Panc1 (cell line): ENCODE data around the gene TMEM52.

Experiments
- POLR2AphosphoS5 ChIP-seq: IDR thresholded peaks from 2 replicates; pipeline ENCODE4 v1.6.1; 2012; ENCODE audit warnings: mild to moderate bottlenecking, low read depth, low read length, moderate library complexity
- REST ChIP-seq, 2 experiments: IDR thresholded peaks; 2 replicates each; pipeline ENCODE4 v1.6.1; 2011 to 2012; ENCODE audit warnings: low read depth in 2 of 2, control low read depth in 1 of 2, low read length in 1 of 2, mild to moderate bottlenecking in 1 of 2, moderate library complexity in 1 of 2; ENCODE audit not compliant: insufficient read depth in 1 of 2
- SIN3A ChIP-seq: IDR thresholded peaks from 2 replicates; pipeline ENCODE4 v1.6.1; 2012; ENCODE audit warnings: low read depth, mild to moderate bottlenecking, low read length, moderate library complexity, borderline replicate concordance; ENCODE audit not compliant: insufficient read depth
- TCF7L2 ChIP-seq: IDR thresholded peaks from 2 replicates; pipeline ENCODE4 v1.6.1; 2011; ENCODE audit warnings: mild to moderate bottlenecking, low read depth, low read length, inconsistent platforms
- TF ChIP-seq, protein P1 (sequence below): fragments of 450-650 bp; IDR thresholded peaks from 2 replicates; pipeline ENCODE4 v1.5.1; 2017; ENCODE audit warnings: mild to moderate bottlenecking

GRCh38 chr1:1899266-1899966 is 19.7 kb downstream of the TMEM52 start:
- TF ChIP-seq, protein P1, sequence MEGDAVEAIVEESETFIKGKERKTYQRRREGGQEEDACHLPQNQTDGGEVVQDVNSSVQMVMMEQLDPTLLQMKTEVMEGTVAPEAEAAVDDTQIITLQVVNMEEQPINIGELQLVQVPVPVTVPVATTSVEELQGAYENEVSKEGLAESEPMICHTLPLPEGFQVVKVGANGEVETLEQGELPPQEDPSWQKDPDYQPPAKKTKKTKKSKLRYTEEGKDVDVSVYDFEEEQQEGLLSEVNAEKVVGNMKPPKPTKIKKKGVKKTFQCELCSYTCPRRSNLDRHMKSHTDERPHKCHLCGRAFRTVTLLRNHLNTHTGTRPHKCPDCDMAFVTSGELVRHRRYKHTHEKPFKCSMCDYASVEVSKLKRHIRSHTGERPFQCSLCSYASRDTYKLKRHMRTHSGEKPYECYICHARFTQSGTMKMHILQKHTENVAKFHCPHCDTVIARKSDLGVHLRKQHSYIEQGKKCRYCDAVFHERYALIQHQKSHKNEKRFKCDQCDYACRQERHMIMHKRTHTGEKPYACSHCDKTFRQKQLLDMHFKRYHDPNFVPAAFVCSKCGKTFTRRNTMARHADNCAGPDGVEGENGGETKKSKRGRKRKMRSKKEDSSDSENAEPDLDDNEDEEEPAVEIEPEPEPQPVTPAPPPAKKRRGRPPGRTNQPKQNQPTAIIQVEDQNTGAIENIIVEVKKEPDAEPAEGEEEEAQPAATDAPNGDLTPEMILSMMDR: no peak; the same call in 1 of the 2 replicates
- TF ChIP-seq REST (IDR thresholded peaks at IDR 0.05; ENCODE audit: insufficient read depth in 1 of 2, low read depth in 2 of 2, low read length in 1 of 2) (no peak), POLR2AphosphoS5 (no peak), SIN3A (no peak), TCF7L2 (no peak)
